SU-DHL-6 (cell line): ENCODE data around the gene NDUFS7.

Experiments
- EZH2phosphoT487 ChIP-seq: fragments of 200-600 bp; sonication (generic), shearing (Covaris generic); conservative IDR thresholded peaks from 2 replicates; pipeline ENCODE4 v1.6.1; 2018; ENCODE audit warnings: mild to moderate bottlenecking, antibody characterized with exemption, low read length, moderate library complexity, mixed read lengths
- TF ChIP-seq, protein P1 (sequence below): fragments of 200-600 bp; sonication (generic); IDR thresholded peaks from one replicate; pipeline ENCODE4 v1.5.1; 2017; ENCODE audit warnings: antibody characterized with exemption, mild to moderate bottlenecking, low read length, moderate library complexity; ENCODE audit not compliant: insufficient read depth, poor library complexity, severe bottlenecking

DNA sequence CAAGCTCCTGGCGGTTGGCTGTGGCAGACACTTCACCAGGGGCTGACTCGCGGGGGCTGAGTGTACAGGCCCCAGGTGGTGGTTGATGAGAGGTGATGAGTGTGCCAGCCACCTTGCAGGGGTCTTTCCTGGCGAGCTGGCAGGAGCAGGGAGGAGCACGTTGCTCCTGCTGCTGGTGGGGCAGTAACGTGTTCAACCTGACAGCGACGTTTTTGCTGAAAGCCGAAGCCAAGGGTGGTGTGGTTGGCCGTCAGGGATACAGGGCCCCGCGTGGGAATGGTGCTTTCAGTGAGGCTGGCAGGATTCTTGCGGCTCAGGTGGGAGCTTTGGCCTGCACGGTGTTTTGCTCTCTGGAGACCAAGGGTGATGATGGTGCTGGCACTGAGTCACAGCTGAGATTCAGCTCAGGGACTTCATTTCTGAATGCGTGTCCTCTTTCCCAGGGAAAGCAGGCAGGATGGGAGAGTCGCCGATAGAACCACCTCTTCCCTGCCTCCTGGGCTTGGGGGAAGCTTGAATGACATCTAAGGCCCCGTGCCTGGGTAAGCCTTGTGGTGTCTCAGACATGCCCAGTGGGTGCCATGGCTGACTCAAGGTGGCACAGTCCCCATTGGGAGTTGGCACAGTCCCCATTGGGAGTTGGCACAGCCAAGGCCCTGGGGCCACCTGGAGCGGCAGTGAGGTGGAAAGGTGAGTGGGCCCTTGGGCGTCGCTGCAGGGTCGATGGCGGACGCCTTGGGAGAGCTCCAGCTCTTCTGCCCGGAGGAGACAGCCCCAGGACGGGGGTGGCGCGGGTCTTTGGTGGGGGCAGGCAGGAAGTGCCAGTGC, 32.5 kb downstream of the NDUFS7 start:
- TF ChIP-seq, protein P1, sequence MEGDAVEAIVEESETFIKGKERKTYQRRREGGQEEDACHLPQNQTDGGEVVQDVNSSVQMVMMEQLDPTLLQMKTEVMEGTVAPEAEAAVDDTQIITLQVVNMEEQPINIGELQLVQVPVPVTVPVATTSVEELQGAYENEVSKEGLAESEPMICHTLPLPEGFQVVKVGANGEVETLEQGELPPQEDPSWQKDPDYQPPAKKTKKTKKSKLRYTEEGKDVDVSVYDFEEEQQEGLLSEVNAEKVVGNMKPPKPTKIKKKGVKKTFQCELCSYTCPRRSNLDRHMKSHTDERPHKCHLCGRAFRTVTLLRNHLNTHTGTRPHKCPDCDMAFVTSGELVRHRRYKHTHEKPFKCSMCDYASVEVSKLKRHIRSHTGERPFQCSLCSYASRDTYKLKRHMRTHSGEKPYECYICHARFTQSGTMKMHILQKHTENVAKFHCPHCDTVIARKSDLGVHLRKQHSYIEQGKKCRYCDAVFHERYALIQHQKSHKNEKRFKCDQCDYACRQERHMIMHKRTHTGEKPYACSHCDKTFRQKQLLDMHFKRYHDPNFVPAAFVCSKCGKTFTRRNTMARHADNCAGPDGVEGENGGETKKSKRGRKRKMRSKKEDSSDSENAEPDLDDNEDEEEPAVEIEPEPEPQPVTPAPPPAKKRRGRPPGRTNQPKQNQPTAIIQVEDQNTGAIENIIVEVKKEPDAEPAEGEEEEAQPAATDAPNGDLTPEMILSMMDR, result no peak
- no peak for TF ChIP-seq EZH2phosphoT487
